WTC11 (cell line): ENCODE data around the gene CTSE. TPM values are rescaled to one million over a fixed set of nuclear protein-coding genes. Genes with fewer than 3 reads are reported as not detected.

Source experiments
- ATAC-seq: fragments of 200-7000 bp; cut with Tn5 transposase; 2 replicates; pipeline ENCODE4 v1.10.0; 2021; ENCODE audit warnings: mild to moderate bottlenecking, moderate library complexity
- CTCF ChIA-PET: fragments of 300-600 bp; sonication (Branson Sonifier 250); formaldehyde crosslinking; loops from one replicate; lab custom pipeline; 2021; ENCODE audit warnings: antibody characterized with exemption; lab: Charles Lee
- POLR2A ChIA-PET: fragments of 350-600 bp; sonication (Branson Sonifier 250); formaldehyde crosslinking; loops from one replicate; lab custom pipeline; 2021; ENCODE audit warnings: antibody characterized with exemption; lab: Charles Lee
- DNase-seq: peaks from one replicate; pipeline ENCODE4 v3.0.0; 2021; ENCODE audit warnings: low spot score
- H3K27ac Mint-ChIP-seq: 2 replicates; pipeline ENCODE4 v1.8.0; 2021; ENCODE audit warnings: mixed read lengths
- H3K27me3 Mint-ChIP-seq: 2 replicates; pipeline ENCODE4 v1.8.0; 2021; ENCODE audit warnings: low read depth, mild to moderate bottlenecking, moderate library complexity, mixed read lengths
- H3K36me3 Mint-ChIP-seq: 2 replicates; pipeline ENCODE4 v1.8.0; 2021; ENCODE audit warnings: mixed read lengths
- H3K4me1 Mint-ChIP-seq: 2 replicates; pipeline ENCODE4 v1.8.0; 2022; ENCODE audit warnings: mixed read lengths
- H3K4me3 Mint-ChIP-seq: 2 replicates; pipeline ENCODE4 v1.8.0; 2021; ENCODE audit warnings: mild to moderate bottlenecking, moderate library complexity, mixed read lengths
- H3K9me3 Mint-ChIP-seq: 2 replicates; pipeline ENCODE4 v1.8.0; 2021; ENCODE audit warnings: mixed read lengths
- ATF1 ChIP-seq: sonication (generic); formaldehyde crosslinking; IDR thresholded peaks from 2 replicates; pipeline ENCODE4 v1.8.1; 2023; ENCODE audit warnings: mild to moderate bottlenecking, moderate library complexity, missing genetic modification reagents
- CREB1 ChIP-seq: sonication (generic); formaldehyde crosslinking; IDR thresholded peaks from 2 replicates; pipeline ENCODE4 v1.8.0; 2023; ENCODE audit warnings: mild to moderate bottlenecking, missing genetic modification reagents
- ETV6 ChIP-seq: sonication (generic); formaldehyde crosslinking; IDR thresholded peaks from 2 replicates; pipeline ENCODE4 v1.8.1; 2022; ENCODE audit warnings: mild to moderate bottlenecking, missing genetic modification reagents
- FOXP1 ChIP-seq: sonication (generic); formaldehyde crosslinking; IDR thresholded peaks from 2 replicates; pipeline ENCODE4 v1.8.0; 2022; ENCODE audit warnings: missing genetic modification reagents, mild to moderate bottlenecking, moderate library complexity, borderline replicate concordance
- JAZF1 ChIP-seq: fragments of 250-450 bp; sonication (Bioruptor Pico); IDR thresholded peaks from 2 replicates; pipeline ENCODE4 v1.9.0; 2021; ENCODE audit warnings: moderate library complexity, mild to moderate bottlenecking, inconsistent platforms
- JUN ChIP-seq: sonication (generic); formaldehyde crosslinking; IDR thresholded peaks from 2 replicates; pipeline ENCODE4 v1.8.0; 2023; ENCODE audit warnings: mild to moderate bottlenecking, missing genetic modification reagents
- MYBL2 ChIP-seq: sonication (generic); formaldehyde crosslinking; IDR thresholded peaks from 2 replicates; pipeline ENCODE4 v1.8.1; 2023; ENCODE audit warnings: mild to moderate bottlenecking, moderate library complexity, missing genetic modification reagents
- NR3C1 ChIP-seq: sonication (generic); formaldehyde crosslinking; conservative IDR thresholded peaks from 2 replicates; pipeline ENCODE4 v1.8.1; 2023; ENCODE audit warnings: low read depth, mild to moderate bottlenecking, missing genetic modification reagents
- PRRX2 ChIP-seq: fragments of 250-450 bp; sonication (Bioruptor Pico); IDR thresholded peaks from 2 replicates; pipeline ENCODE4 v1.8.0; 2021; ENCODE audit warnings: mild to moderate bottlenecking
- SMAD4 ChIP-seq: sonication (generic); formaldehyde crosslinking; IDR thresholded peaks from 2 replicates; pipeline ENCODE4 v1.8.0; 2022; ENCODE audit warnings: mild to moderate bottlenecking, missing genetic modification reagents
- SOX15 ChIP-seq: fragments of 250-450 bp; sonication (Bioruptor Pico); IDR thresholded peaks from 2 replicates; pipeline ENCODE4 v1.9.0; 2021; ENCODE audit warnings: mild to moderate bottlenecking
- TEAD1 ChIP-seq: sonication (generic); formaldehyde crosslinking; IDR thresholded peaks from 2 replicates; pipeline ENCODE4 v1.8.0; 2022; ENCODE audit warnings: mild to moderate bottlenecking, missing genetic modification reagents
- TP53 ChIP-seq: sonication (generic); formaldehyde crosslinking; IDR thresholded peaks from 2 replicates; pipeline ENCODE4 v1.8.1; 2023; ENCODE audit warnings: mild to moderate bottlenecking, missing genetic modification reagents
- ZNF219 ChIP-seq: sonication (generic); formaldehyde crosslinking; IDR thresholded peaks from 2 replicates; pipeline ENCODE4 v1.8.0; 2023; ENCODE audit warnings: missing genetic modification reagents, mild to moderate bottlenecking, borderline replicate concordance
- ZNF396 ChIP-seq: fragments of 250-450 bp; sonication (Bioruptor Pico); IDR thresholded peaks from 2 replicates; pipeline ENCODE4 v1.8.0; 2021; ENCODE audit warnings: mild to moderate bottlenecking, moderate library complexity, borderline replicate concordance
- ZNF423 ChIP-seq: fragments of 250-450 bp; sonication (Bioruptor Pico); IDR thresholded peaks from 2 replicates; pipeline ENCODE4 v2.1.2; 2022; ENCODE audit warnings: mild to moderate bottlenecking, moderate library complexity
- ZNF671 ChIP-seq: fragments of 250-450 bp; sonication (Bioruptor Pico); IDR thresholded peaks from 2 replicates; pipeline ENCODE4 v1.8.0; 2021; ENCODE audit warnings: mild to moderate bottlenecking
- total RNA-seq: library from RNA; stranded (reverse); gene quantifications from 3 replicates; pipeline ENCODE4 v1.2.3, GENCODE V29; 2021
- TF ChIP-seq, protein P1 (sequence below): fragments of 200-600 bp; IDR thresholded peaks from 2 replicates; pipeline ENCODE4 v1.8.0; 2022; ENCODE audit warnings: antibody characterized with exemption
- TF ChIP-seq, protein P2 (sequence below): sonication (generic); formaldehyde crosslinking; IDR thresholded peaks from 2 replicates; pipeline ENCODE4 v1.8.1; 2023; ENCODE audit warnings: mild to moderate bottlenecking, missing genetic modification reagents, borderline replicate concordance
- TF ChIP-seq, protein P3 (sequence below): sonication (generic); formaldehyde crosslinking; IDR thresholded peaks from 2 replicates; pipeline ENCODE4 v1.8.1; 2022; ENCODE audit warnings: low read depth, mild to moderate bottlenecking, moderate library complexity, missing genetic modification reagents, borderline replicate concordance

CTSE gene
- total RNA-seq, 1 experiment from 2014 or later = 0.17 TPM

DNA sequence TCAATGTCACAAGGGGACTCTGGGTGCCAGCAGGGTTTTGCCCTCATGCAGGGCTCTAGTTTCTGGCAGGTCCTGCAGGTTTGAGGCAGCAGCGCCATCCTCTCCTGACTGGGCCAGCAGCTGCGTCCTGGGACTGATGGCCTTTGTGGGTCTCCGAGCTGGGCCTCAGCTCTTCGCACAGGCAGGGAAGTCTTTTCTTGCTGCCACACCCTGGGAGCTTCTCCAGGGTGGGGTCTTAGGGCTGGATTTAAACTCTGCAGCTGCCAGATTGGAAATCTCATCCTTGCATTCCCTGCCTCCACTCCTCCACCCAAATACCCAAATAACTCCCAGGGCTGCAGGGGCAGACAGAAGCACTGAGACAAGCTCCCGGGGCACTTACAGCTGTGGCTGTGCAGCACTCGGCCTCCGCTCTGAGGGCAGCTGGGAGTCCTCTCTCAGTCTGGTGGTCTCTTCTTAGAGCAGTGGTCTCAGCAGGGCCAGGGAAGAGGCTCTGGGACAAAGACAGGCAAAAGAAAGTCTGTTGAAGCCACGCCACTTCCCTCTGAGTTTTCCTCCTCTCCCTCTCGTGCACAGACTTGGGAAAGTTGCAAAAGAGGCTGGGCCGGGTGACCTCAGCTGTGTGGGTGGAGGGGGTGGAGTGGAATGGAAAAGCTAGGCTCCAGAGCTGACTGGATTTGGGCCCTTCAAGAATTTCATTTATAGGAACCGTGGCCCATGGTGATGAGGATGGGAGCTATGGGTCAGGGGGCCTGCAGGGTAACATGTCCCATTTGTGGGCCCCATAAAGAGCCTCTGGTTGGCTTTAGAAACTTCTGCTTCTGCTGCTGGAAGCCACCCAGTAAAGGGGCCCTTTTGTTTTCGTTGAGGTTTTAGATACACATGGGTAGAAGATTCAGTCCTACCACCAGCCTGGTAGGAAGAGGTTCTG lies 20.6 kb downstream of the CTSE start, which contains the start of gene RAB7B (continued):
- TF ChIP-seq, protein P1, sequence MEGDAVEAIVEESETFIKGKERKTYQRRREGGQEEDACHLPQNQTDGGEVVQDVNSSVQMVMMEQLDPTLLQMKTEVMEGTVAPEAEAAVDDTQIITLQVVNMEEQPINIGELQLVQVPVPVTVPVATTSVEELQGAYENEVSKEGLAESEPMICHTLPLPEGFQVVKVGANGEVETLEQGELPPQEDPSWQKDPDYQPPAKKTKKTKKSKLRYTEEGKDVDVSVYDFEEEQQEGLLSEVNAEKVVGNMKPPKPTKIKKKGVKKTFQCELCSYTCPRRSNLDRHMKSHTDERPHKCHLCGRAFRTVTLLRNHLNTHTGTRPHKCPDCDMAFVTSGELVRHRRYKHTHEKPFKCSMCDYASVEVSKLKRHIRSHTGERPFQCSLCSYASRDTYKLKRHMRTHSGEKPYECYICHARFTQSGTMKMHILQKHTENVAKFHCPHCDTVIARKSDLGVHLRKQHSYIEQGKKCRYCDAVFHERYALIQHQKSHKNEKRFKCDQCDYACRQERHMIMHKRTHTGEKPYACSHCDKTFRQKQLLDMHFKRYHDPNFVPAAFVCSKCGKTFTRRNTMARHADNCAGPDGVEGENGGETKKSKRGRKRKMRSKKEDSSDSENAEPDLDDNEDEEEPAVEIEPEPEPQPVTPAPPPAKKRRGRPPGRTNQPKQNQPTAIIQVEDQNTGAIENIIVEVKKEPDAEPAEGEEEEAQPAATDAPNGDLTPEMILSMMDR = no peak
- TF ChIP-seq FOXP1 (no peak), PRRX2 (no peak)

DNA sequence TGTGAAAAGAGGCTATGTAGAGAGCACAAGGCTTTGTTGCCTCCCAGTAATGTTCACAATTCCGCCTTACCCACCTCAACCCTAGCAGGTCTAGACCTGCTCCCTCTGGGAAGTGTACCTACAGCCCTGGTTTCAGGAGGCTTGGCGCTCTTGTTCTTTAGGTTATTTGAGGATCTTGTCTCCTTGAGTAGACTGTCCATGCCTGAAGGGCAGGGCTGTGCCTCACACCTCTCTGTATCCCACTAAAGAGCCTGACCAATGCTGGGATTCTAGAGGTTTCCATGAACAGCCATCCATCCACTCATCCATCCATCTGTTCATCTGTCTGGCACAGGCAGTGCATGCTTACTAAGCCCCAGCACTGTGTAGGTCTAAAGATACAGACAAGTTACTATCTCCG lies 21.5 kb downstream of the CTSE start:
- Mint-ChIP-seq H3K4me3 (no peak overlapping the region), H3K36me3 (no peaks in the 10 kb centered on the region), H3K27me3 (peaks cover 32% of the 10 kb centered on the region), H3K9me3 (peaks cover 7% of the 10 kb centered on the region; the same call in 1 of the 2 replicates), H3K27ac (no peak overlapping the region), H3K4me1 (peaks cover 8% of the 10 kb centered on the region)
- no peak for ATAC-seq
- POLR2A ChIA-PET = no interaction called here
- CTCF ChIA-PET = interaction anchor here (1.4 to 1.6 kb wide), 2 partner anchors 25 kb away, joined by 6 to 13 read pairs; no protein-coding TSS in a partner anchor
- no peak for DNase-seq
- TF ChIP-seq TEAD1 (CRISPR knock-in tag) (no peak), MYBL2 (no peak), JAZF1 (CRISPR knock-in tag) (no peak), ZNF423 (CRISPR knock-in tag) (no peak)
- TF ChIP-seq, protein P2, sequence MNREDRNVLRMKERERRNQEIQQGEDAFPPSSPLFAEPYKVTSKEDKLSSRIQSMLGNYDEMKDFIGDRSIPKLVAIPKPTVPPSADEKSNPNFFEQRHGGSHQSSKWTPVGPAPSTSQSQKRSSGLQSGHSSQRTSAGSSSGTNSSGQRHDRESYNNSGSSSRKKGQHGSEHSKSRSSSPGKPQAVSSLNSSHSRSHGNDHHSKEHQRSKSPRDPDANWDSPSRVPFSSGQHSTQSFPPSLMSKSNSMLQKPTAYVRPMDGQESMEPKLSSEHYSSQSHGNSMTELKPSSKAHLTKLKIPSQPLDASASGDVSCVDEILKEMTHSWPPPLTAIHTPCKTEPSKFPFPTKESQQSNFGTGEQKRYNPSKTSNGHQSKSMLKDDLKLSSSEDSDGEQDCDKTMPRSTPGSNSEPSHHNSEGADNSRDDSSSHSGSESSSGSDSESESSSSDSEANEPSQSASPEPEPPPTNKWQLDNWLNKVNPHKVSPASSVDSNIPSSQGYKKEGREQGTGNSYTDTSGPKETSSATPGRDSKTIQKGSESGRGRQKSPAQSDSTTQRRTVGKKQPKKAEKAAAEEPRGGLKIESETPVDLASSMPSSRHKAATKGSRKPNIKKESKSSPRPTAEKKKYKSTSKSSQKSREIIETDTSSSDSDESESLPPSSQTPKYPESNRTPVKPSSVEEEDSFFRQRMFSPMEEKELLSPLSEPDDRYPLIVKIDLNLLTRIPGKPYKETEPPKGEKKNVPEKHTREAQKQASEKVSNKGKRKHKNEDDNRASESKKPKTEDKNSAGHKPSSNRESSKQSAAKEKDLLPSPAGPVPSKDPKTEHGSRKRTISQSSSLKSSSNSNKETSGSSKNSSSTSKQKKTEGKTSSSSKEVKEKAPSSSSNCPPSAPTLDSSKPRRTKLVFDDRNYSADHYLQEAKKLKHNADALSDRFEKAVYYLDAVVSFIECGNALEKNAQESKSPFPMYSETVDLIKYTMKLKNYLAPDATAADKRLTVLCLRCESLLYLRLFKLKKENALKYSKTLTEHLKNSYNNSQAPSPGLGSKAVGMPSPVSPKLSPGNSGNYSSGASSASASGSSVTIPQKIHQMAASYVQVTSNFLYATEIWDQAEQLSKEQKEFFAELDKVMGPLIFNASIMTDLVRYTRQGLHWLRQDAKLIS (CRISPR knock-in tag) = no peak

DNA sequence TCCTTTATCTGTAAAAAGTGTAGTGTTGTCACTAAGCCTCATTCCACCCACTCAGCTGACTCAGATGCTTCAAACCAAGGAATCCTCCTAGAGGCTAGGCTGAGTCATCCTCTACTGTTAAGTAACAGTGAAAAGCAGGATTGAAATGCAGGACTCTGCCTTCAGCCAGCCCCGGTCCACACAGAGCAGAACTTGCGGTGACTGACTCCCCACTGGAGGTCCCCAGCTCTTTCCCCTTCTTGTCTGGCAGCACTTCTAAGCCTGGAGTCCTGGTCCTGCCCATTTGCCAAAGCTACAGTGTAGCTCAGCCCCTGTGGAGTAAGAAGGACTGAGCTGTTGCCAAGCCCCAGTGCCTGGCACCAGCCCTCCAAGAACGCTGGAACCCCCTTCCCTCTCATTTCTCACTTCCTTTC lies 22.2 kb downstream of the CTSE start:
- ChIA-PET POLR2A (no interaction called here), CTCF (interaction anchor here (1.6 kb wide), 1 partner anchor 24 kb away, joined by 6 read pairs; no protein-coding TSS in a partner anchor)
- H3K27ac Mint-ChIP-seq = no peak overlapping the region
- TF ChIP-seq ZNF219 (no peak), ZNF396 (CRISPR knock-in tag) (no peak), PRRX2 (no peak), MYBL2 (no peak), ATF1 (CRISPR knock-in tag) (no peak), SOX15 (CRISPR knock-in tag) (no peak), TP53 (CRISPR knock-in tag) (no peak), ETV6 (CRISPR knock-in tag) (no peak), CREB1 (CRISPR knock-in tag) (no peak), JUN (CRISPR knock-in tag) (no peak), NR3C1 (CRISPR knock-in tag) (no peak), ZNF671 (CRISPR knock-in tag) (no peak), SMAD4 (CRISPR knock-in tag) (no peak)
- TF ChIP-seq, protein P3, sequence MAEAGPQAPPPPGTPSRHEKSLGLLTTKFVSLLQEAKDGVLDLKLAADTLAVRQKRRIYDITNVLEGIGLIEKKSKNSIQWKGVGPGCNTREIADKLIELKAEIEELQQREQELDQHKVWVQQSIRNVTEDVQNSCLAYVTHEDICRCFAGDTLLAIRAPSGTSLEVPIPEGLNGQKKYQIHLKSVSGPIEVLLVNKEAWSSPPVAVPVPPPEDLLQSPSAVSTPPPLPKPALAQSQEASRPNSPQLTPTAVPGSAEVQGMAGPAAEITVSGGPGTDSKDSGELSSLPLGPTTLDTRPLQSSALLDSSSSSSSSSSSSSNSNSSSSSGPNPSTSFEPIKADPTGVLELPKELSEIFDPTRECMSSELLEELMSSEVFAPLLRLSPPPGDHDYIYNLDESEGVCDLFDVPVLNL (CRISPR knock-in tag) = no peak
- ATAC-seq (peak; percentile 50), DNase-seq (no peak)
- H3K36me3 Mint-ChIP-seq = no peaks in the 10 kb centered on the region
- peaks cover 7% of the 10 kb centered on the region; the same call in 1 of the 2 replicates for H3K9me3 Mint-ChIP-seq
- peaks cover 10% of the 10 kb centered on the region for H3K4me1 Mint-ChIP-seq
- peaks cover 39% of the 10 kb centered on the region for H3K27me3 Mint-ChIP-seq
- no peak overlapping the region for H3K4me3 Mint-ChIP-seq
